H9 (cell line): ENCODE results near the gene CHDH. TPM values are rescaled to one million over a fixed set of nuclear protein-coding genes. Genes with fewer than 3 reads are reported as not detected.

Experiments used
- DNase-seq: peaks from one replicate; pipeline ENCODE4 v3.0.0-alpha.2; 2017
- H2AFZ ChIP-seq: one replicate; pipeline ENCODE4 v1.6.1; 2013; ENCODE audit warnings: mild to moderate bottlenecking, low read length, control low read depth, moderate library complexity
- H2AK5ac ChIP-seq: 2 replicates; pipeline ENCODE4 v1.6.1; 2013; ENCODE audit warnings: low read length, control low read depth, mixed read lengths; ENCODE audit not compliant: insufficient read length
- H2BK120ac ChIP-seq: one replicate; pipeline ENCODE4 v1.6.1; 2013; ENCODE audit warnings: low read depth, mild to moderate bottlenecking, low read length, control low read depth, inconsistent platforms; ENCODE audit not compliant: poor library complexity, severe bottlenecking
- H2BK12ac ChIP-seq: 2 replicates; pipeline ENCODE4 v1.6.1; 2013; ENCODE audit warnings: low read length, control low read depth, mixed read lengths, low read depth; ENCODE audit not compliant: insufficient read length
- H2BK15ac ChIP-seq: 2 replicates; pipeline ENCODE4 v1.6.1; 2013; ENCODE audit warnings: low read depth, low read length, control low read depth
- H2BK20ac ChIP-seq: one replicate; pipeline ENCODE4 v1.6.1; 2013; ENCODE audit warnings: low read depth, mild to moderate bottlenecking, low read length, control low read depth, inconsistent platforms; ENCODE audit not compliant: poor library complexity, severe bottlenecking
- H2BK5ac ChIP-seq: 2 replicates; pipeline ENCODE4 v1.6.1; 2013; ENCODE audit warnings: low read length, control low read depth, mixed read lengths; ENCODE audit not compliant: insufficient read length
- H3K14ac ChIP-seq: 2 replicates; pipeline ENCODE4 v1.6.1; 2013; ENCODE audit warnings: low read length, control low read depth; ENCODE audit not compliant: insufficient read depth
- H3K18ac ChIP-seq: 2 replicates; pipeline ENCODE4 v1.6.1; 2013; ENCODE audit warnings: low read depth, mild to moderate bottlenecking, mixed read lengths, low read length, control low read depth; ENCODE audit not compliant: insufficient read length
- H3K23ac ChIP-seq: 2 replicates; pipeline ENCODE4 v1.6.1; 2013; ENCODE audit warnings: low read length, control low read depth, mixed read lengths, low read depth; ENCODE audit not compliant: insufficient read length
- H3K23me2 ChIP-seq: 2 replicates; pipeline ENCODE4 v1.6.1; 2013; ENCODE audit warnings: low read depth, mild to moderate bottlenecking, mixed read lengths, low read length, control low read depth; ENCODE audit not compliant: insufficient read length, poor library complexity, severe bottlenecking
- H3K27ac ChIP-seq: 2 replicates; pipeline ENCODE4 v1.5.1; 2013; ENCODE audit warnings: low read length, control low read depth, mixed read lengths, low read depth; ENCODE audit not compliant: insufficient read length
- H3K27me3 ChIP-seq: 2 replicates; pipeline ENCODE4 v1.6.1; 2013; ENCODE audit warnings: low read length, control low read depth, inconsistent platforms; ENCODE audit not compliant: insufficient read depth
- H3K4ac ChIP-seq: 2 replicates; pipeline ENCODE4 v1.6.1; 2013; ENCODE audit warnings: low read depth, mild to moderate bottlenecking, control low read depth, inconsistent platforms, low read length, moderate library complexity
- H3K4me1 ChIP-seq: 2 replicates; pipeline ENCODE4 v1.6.1; 2013; ENCODE audit warnings: low read length, control low read depth, inconsistent platforms; ENCODE audit not compliant: insufficient read depth
- H3K4me2 ChIP-seq: 2 replicates; pipeline ENCODE4 v1.6.1; 2013; ENCODE audit warnings: low read length, control low read depth, mixed read lengths; ENCODE audit not compliant: insufficient read length, insufficient read depth
- H3K56ac ChIP-seq: 2 replicates; pipeline ENCODE4 v1.6.1; 2013; ENCODE audit warnings: low read depth, mild to moderate bottlenecking, mixed read lengths, low read length, control low read depth; ENCODE audit not compliant: insufficient read length
- H3K79me1 ChIP-seq: 2 replicates; pipeline ENCODE4 v1.6.1; 2013; ENCODE audit warnings: low read depth, mild to moderate bottlenecking, moderate library complexity, low read length, control low read depth, inconsistent platforms; ENCODE audit not compliant: insufficient read depth, poor library complexity, severe bottlenecking
- H3K79me2 ChIP-seq: 2 replicates; pipeline ENCODE4 v1.6.1; 2013; ENCODE audit warnings: low read length, control low read depth, inconsistent platforms; ENCODE audit not compliant: insufficient read depth
- H3K9ac ChIP-seq: 2 replicates; pipeline ENCODE4 v1.6.1; 2013; ENCODE audit warnings: low read length, control low read depth, mixed read lengths; ENCODE audit not compliant: insufficient read length; ENCODE audit errors: extremely low read depth
- H3K9me3 ChIP-seq: one replicate; pipeline ENCODE4 v1.6.1; 2013; ENCODE audit warnings: low read depth, low read length, inconsistent platforms; ENCODE audit not compliant: control insufficient read depth
- H3T11ph ChIP-seq: one replicate; pipeline ENCODE4 v1.6.1; 2013; ENCODE audit warnings: mild to moderate bottlenecking, low read length, control low read depth, inconsistent platforms
- H4K20me1 ChIP-seq: one replicate; pipeline ENCODE4 v1.6.1; 2013; ENCODE audit not compliant: control insufficient read depth, insufficient read length, insufficient read depth
- H4K5ac ChIP-seq: 2 replicates; pipeline ENCODE4 v1.6.1; 2013; ENCODE audit warnings: low read depth, mild to moderate bottlenecking, mixed read lengths, low read length, control low read depth; ENCODE audit not compliant: insufficient read length
- H4K8ac ChIP-seq: replicated peaks from 2 replicates; pipeline ENCODE4 v1.6.1; 2013; ENCODE audit warnings: low read length, control low read depth, mixed read lengths, low read depth; ENCODE audit not compliant: insufficient read length
- H4K91ac ChIP-seq: 2 replicates; pipeline ENCODE4 v1.6.1; 2013; ENCODE audit warnings: low read depth, mild to moderate bottlenecking, moderate library complexity, mixed read lengths, low read length, control low read depth; ENCODE audit not compliant: insufficient read length
- H3K27ac Mint-ChIP-seq, 3 experiments: 2 replicates in 2 of 3; 3 replicates in 1 of 3; pipeline ENCODE4 v1.8.0; 2020 to 2021; ENCODE audit warnings: mixed read lengths in 3 of 3, mild to moderate bottlenecking in 1 of 3, moderate library complexity in 1 of 3
- H3K27me3 Mint-ChIP-seq: 2 replicates; pipeline ENCODE4 v1.8.0; 2021; ENCODE audit warnings: low read depth, mild to moderate bottlenecking, moderate library complexity, mixed read lengths
- H3K36me3 Mint-ChIP-seq, 3 experiments: 2 replicates in 2 of 3; 3 replicates in 1 of 3; pipeline ENCODE4 v1.8.0; 2020 to 2021; ENCODE audit warnings: low read depth in 3 of 3, mixed read lengths in 3 of 3; ENCODE audit not compliant: insufficient read depth in 1 of 3
- H3K4me1 Mint-ChIP-seq, 2 experiments: 2 replicates each; pipeline ENCODE4 v1.8.0; 2020; ENCODE audit warnings: mixed read lengths in 2 of 2
- H3K4me3 Mint-ChIP-seq, 2 experiments: 2 replicates in 1 of 2; 3 replicates in 1 of 2; pipeline ENCODE4 v1.8.0; 2020 to 2021; ENCODE audit warnings: mild to moderate bottlenecking in 2 of 2, mixed read lengths in 2 of 2, moderate library complexity in 1 of 2
- H3K9me3 Mint-ChIP-seq, 2 experiments: 2 replicates in 1 of 2; 3 replicates in 1 of 2; pipeline ENCODE4 v1.8.0; 2020; ENCODE audit warnings: mild to moderate bottlenecking in 2 of 2, mixed read lengths in 2 of 2, moderate library complexity in 1 of 2
- WGBS: extraction: QIAGEN DNeasy Blood & Tissue Kit; methylation state at CpG from one replicate; pipeline ENCODE4 v1.1.7; 2013; ENCODE audit warnings: missing lambda C conversion rate, low lambda C conversion rate, mixed read lengths; ENCODE audit not compliant: insufficient read length; ENCODE audit errors: extremely low coverage; 5-methylcytosine and 5-hydroxymethylcytosine counted together
- total RNA-seq: library from RNA; stranded (reverse); gene quantifications from 2 replicates; pipeline ENCODE4 v1.2.1, GENCODE V29; 2021
- TF ChIP-seq, protein P1 (sequence below): fragments of 200-600 bp; sonication (generic); conservative IDR thresholded peaks from 3 replicates; pipeline ENCODE4 v1.8.0; 2021; ENCODE audit warnings: antibody characterized with exemption, mild to moderate bottlenecking

The CHDH gene
- total RNA-seq, 1 experiment from 2014 or later, result 11.0 TPM

DNA sequence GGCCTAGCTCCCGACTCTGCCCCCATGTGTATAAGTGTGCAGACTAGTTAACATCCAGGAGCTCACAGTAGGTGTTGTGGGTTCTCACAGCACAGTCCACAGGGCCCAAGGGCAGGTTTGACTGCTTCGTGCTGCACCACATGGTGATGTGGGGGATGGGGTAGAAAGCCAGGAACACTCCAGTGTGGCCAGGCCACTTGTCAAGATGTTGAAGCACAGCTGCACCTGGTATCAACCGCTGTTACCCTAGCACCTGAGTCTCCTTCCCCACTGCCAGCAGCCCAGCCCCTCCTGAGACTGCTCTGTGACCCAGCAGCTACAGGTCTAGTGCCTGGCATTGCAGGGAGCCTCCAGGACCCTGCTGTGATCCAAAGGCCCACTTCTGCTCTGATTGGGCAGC is 53.4 kb downstream of the CHDH start:
- H3K4me1 Mint-ChIP-seq, result peaks cover 19 to 25% of the 10 kb centered on the region in 2 experiments

More for the DNA sequence above, 53.4 kb downstream of the CHDH start:
- Histone ChIP-seq H2BK15ac (no peak overlapping the region), H3K4me2 (no peak overlapping the region), H3K79me1 (no peaks in the 10 kb centered on the region), H3T11ph (no peak overlapping the region), H3K23ac (no peak overlapping the region), H2AK5ac (no peak overlapping the region), H3K9me3 (no peaks in the 10 kb centered on the region), H3K14ac (no peak overlapping the region), H3K27ac (no peak overlapping the region), H3K18ac (no peak overlapping the region), H4K8ac (no peak overlapping the region), H2BK12ac (no peak overlapping the region), H3K79me2 (no peaks in the 10 kb centered on the region), H2BK20ac (no peak overlapping the region), H3K27me3 (no peaks in the 10 kb centered on the region), H3K4ac (no peak overlapping the region), H2BK5ac (no peak overlapping the region), H2AFZ (no peak overlapping the region), H3K56ac (no peak overlapping the region), H2BK120ac (no peak overlapping the region), H4K91ac (no peak overlapping the region), H3K9ac (no peak overlapping the region), H3K23me2 (no peaks in the 10 kb centered on the region), H3K4me1 (no peaks in the 10 kb centered on the region), H4K5ac (no peak overlapping the region), H4K20me1 (no peaks in the 10 kb centered on the region)
- Mint-ChIP-seq H3K9me3 (no peaks in the 10 kb centered on the region), H3K27me3 (no peaks in the 10 kb centered on the region), H3K4me3 (no peak overlapping the region), H3K36me3 (no peaks in the 10 kb centered on the region), H3K27ac (no peak overlapping the region)
- no CpG with 5 or more reads among the region's 3 CpGs for whole genome bisulfite sequencing
- no peak for DNase-seq
- TF ChIP-seq, protein P1, sequence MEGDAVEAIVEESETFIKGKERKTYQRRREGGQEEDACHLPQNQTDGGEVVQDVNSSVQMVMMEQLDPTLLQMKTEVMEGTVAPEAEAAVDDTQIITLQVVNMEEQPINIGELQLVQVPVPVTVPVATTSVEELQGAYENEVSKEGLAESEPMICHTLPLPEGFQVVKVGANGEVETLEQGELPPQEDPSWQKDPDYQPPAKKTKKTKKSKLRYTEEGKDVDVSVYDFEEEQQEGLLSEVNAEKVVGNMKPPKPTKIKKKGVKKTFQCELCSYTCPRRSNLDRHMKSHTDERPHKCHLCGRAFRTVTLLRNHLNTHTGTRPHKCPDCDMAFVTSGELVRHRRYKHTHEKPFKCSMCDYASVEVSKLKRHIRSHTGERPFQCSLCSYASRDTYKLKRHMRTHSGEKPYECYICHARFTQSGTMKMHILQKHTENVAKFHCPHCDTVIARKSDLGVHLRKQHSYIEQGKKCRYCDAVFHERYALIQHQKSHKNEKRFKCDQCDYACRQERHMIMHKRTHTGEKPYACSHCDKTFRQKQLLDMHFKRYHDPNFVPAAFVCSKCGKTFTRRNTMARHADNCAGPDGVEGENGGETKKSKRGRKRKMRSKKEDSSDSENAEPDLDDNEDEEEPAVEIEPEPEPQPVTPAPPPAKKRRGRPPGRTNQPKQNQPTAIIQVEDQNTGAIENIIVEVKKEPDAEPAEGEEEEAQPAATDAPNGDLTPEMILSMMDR, result no peak
